ENCODE measurements around the gene NDUFAF5.

Gene NDUFAF5

GRCh38 chr20:13824459-13824858 lies 39.6 kb downstream of the NDUFAF5 start:
- no peak for DNase-seq (ENCODE audit: low spot score)

DNA sequence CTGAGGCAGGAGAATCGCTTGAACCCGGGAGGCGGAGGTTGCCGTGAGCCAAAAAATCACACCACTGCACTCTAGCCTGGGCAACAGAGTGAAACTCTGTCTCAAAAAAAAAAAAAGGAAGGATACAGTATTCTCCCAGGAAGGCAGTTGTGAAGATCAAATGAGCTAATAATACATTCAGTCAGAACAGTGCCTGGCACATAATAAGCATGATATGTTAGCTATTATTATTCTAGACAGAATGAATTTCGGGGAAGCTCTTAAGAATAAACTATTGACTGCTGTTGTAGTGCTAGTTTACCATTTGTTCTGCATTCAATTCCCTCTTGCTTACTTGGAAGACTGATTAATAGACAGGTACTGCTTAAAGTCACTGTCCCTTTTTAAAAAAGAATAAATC lies 40.6 kb downstream of the NDUFAF5 start:
- DNase-seq (ENCODE audit: low spot score) = no peak

- no peak for DNase-seq (ENCODE audit: low spot score)
Measured at GRCh38 chr20:13831476-13831875, 46.6 kb downstream of the NDUFAF5 start.

- DNase-seq (ENCODE audit: low spot score) = no peak
Measured at GRCh38 chr20:13838664-13839063, 53.8 kb downstream of the NDUFAF5 start.

DNA sequence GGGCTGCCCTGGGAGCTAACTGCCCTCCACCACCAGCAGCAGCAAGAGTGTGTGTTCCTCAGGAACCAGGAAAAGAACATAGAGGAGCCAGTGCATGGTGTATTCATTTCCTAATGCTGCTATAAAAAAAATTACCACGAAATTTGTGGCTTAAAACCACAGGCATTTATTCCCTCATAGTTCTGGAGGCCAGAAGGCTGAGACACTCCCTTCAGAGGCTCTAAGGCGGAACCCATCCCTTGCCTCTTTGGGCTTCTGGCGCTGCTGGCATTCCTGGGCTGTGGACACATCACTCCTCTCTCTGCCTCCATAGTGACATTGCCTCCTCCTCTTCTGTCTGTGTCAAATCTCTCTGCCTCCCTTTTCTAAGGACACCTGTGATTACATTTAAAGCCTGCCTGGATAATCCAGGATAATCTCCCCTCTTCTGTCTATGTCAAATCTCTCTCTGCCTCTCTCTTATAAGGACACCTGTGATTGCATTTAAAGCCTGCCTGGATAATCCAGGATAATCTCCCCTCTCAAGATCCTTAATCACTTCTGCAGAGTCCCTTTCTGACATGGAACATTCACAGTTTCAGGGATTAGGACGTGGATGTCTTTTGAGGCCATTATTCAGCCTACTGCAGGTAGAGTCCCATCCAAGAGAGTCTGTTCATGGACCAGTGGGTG lies 54.7 kb downstream of the NDUFAF5 start:
- no peak for DNase-seq (ENCODE audit: low spot score)

DNA sequence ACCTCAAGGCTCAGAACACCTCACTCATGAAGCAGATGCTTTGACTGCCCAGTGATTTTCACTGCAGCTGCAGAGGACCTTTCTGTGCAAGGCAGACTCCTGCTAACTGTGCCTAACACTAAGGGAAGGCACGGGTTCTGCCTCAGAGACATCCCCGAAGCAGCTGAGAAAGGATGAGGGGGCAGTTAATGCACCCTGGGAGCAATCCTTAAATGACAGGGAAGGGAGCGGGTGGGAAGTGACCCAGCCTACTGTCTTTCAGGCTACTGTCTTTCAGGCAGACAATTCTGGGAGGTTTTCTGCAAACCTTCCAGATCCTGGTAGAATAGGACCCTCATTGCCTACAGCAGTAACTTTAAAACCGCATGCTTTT lies 55.3 kb downstream of the NDUFAF5 start:
- no peak for DNase-seq (ENCODE audit: low spot score)

DNA sequence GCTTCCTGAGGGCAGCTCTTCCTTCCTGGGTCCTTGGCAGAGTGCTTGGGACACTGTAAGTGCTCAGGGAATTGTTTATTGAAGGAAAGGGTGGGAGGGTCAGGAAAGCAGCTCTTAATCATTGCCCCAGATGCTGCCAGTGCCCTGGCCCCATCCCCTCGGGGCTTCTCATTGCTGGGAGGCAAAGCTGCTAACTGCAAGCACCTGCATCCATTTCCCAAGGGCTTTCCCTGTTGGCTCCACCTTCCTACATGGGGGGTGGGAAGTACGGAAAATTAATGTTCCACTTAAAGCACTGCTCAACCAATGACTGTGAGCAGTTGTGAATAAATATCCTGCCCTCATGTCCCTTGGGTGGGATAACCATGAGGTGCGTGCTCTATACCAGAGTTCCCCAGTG lies 56.4 kb downstream of the NDUFAF5 start:
- DNase-seq (ENCODE audit: low spot score) = no peak

GRCh38 chr20:13844296-13844695 lies 59.5 kb downstream of the NDUFAF5 start:
- DNase-seq (ENCODE audit: low spot score) = no peak

- no peak for DNase-seq (ENCODE audit: low spot score)
Measured at GRCh38 chr20:13851279-13851678, 66.5 kb downstream of the NDUFAF5 start.

GRCh38 chr20:13852306-13852705 lies 67.5 kb downstream of the NDUFAF5 start:
- DNase-seq (ENCODE audit: low spot score) = peak; percentile 40

DNA sequence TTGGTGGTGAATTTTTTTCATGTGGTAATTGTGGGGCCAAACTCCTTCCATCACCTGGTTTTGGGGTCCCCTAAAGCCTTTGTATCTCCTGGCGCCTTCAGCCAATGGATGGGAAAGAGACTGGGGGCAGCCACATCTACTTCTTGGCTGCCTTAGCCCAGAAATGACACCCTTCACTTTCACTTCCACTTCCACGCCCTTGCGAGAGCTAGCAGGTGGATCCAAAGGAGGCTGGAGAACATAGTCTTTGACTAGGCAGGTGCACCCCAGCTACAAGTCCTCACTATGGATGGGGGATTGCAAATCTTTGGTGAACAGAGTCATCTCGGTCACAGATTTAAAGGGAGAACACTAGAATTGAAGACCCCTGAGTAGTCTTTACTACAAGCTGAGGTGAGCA lies 70.8 kb downstream of the NDUFAF5 start:
- no peak for DNase-seq (ENCODE audit: low spot score)

GRCh38 chr20:13856354-13856753 lies 71.5 kb downstream of the NDUFAF5 start:
- no peak for DNase-seq (ENCODE audit: low spot score)

DNA sequence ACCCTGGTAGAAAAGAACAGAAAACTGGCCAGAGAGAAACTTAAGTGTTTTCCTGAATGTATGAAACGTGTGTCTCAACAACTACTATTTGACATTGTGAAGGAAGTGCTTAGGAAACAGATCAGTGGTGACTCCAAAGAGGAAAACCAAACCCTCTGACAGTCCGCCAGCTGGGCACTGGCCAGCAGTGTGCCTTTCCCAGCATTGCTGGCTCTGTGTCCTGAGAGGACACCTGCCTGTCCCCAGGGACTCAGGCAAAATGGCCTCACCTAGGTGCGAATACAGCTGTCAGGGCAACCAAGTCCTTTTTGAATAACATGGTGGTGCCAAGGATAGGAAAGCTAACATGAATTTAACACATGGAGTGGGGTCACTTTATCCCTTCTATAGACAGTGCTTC lies 72.5 kb downstream of the NDUFAF5 start:
- DNase-seq (ENCODE audit: low spot score) = no peak

GRCh38 chr20:13857961-13858360 lies 73.1 kb downstream of the NDUFAF5 start:
- no peak for DNase-seq (ENCODE audit: low spot score)

GRCh38 chr20:13858439-13858838 lies 73.6 kb downstream of the NDUFAF5 start:
- no peak for DNase-seq (ENCODE audit: low spot score)

- DNase-seq (ENCODE audit: low spot score) = no peak
Measured at GRCh38 chr20:13858871-13859270, 74.0 kb downstream of the NDUFAF5 start.

DNA sequence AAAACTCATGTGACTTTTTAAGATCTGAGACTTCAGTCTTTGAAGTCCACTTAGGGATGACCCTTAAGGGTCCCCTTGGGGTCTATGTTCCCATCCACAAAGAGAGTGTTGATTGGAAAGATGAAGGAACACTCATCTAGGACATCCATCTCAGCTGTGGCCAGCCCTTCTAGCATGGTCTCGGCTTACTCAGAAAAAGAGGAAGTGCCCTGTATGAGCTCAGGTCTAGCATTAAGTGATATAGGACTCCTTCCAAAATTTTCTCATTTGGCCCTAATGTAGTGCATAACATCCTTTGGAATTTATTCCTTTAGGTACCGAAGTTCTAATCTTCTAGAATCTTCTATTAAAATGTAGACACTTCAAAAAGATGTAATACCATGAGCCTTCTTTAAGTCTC lies 77.4 kb downstream of the NDUFAF5 start:
- no peak for DNase-seq (ENCODE audit: low spot score)

- no peak for DNase-seq (ENCODE audit: low spot score)
Measured at GRCh38 chr20:13863244-13863643, 78.4 kb downstream of the NDUFAF5 start.

DNA sequence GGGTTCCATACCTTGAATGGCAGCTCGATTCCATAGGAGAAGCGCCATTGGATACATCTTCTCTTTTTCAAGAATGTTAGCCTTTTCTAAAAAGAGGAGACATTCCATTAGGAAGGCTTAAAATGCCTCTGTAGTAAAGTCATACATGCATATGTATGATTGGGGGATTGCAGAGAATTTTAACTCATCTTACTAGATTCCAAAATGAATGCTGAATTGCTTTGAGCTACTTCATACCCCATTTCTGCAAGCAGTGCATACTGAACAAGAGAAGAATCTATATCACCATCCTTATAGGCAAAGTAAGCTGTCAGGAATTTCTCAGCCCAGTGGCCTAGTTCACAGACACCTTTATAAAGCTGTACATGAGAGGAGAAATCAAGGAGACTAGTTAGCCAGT lies 80.3 kb downstream of the NDUFAF5 start:
- DNase-seq (ENCODE audit: low spot score) = no peak

DNA sequence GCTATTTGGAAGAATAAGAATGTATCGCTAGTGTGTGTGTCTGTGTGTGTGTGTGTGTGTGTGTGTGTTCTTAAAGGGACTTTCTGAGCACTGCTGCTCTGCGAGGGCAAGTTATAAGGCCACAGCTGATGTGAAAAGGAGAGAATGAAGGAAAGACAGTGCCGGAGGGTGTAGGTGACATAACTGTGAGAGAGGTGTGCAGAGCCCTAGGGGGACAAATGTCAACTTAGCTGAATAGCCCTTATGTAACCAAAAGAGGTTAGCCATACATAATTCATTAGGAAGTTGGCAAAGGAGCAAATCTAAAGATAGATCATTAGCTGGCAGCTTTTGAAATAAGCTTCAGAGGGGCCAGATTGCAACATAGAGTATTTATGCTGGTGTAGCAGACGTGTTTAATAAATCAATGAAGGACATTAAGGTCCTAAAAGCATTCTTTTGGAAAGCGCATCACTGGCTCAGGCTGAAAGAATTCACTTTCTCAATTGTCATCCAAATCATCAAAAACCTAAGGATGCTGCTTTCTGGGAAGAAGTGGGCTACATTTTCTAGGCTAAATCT lies 81.0 kb downstream of the NDUFAF5 start:
- no peak for DNase-seq (ENCODE audit: low spot score)

GRCh38 chr20:13868331-13868730 lies 83.5 kb downstream of the NDUFAF5 start:
- DNase-seq (ENCODE audit: low spot score) = no peak

- DNase-seq (ENCODE audit: low spot score) = no peak
Measured at GRCh38 chr20:13870170-13870748, 85.4 kb downstream of the NDUFAF5 start.
